Parathyroid adenoma (tissue), 2 donors: ENCODE measurements around the gene ATG4C.

Source experiments
- H2AFZ ChIP-seq: fragments of 300-600 bp; sonication (generic); one replicate; pipeline ENCODE4 v1.7.0; 2017; ENCODE audit warnings: antibody characterized with exemption, mild to moderate bottlenecking
- H3K27ac ChIP-seq: fragments of 300-600 bp; sonication (generic); one replicate; pipeline ENCODE4 v1.7.0; 2017
- H3K27me3 ChIP-seq: fragments of 300-600 bp; sonication (generic); one replicate; pipeline ENCODE4 v1.7.0; 2017; ENCODE audit warnings: low read length; ENCODE audit not compliant: control insufficient read depth, insufficient read depth
- H3K36me3 ChIP-seq: fragments of 300-600 bp; sonication (generic); one replicate; pipeline ENCODE4 v1.7.0; 2017; ENCODE audit warnings: low read length; ENCODE audit not compliant: control insufficient read depth, insufficient read depth
- H3K4me1 ChIP-seq: fragments of 300-600 bp; sonication (generic); one replicate; pipeline ENCODE4 v1.7.0; 2017; ENCODE audit warnings: control low read depth
- H3K4me2 ChIP-seq: fragments of 300-600 bp; sonication (generic); one replicate; pipeline ENCODE4 v1.7.0; 2017; ENCODE audit warnings: low read length
- H3K4me3 ChIP-seq: fragments of 300-600 bp; sonication (generic); one replicate; pipeline ENCODE4 v1.7.0; 2017; ENCODE audit warnings: low read depth, low read length
- H3K79me2 ChIP-seq: fragments of 300-600 bp; sonication (generic); one replicate; pipeline ENCODE4 v1.7.0; 2017; ENCODE audit warnings: control low read depth
- H3K9ac ChIP-seq: fragments of 300-600 bp; sonication (generic); one replicate; pipeline ENCODE4 v1.7.0; 2017; ENCODE audit warnings: mild to moderate bottlenecking
- H3K9me3 ChIP-seq: fragments of 300-600 bp; sonication (generic); one replicate; pipeline ENCODE4 v1.7.0; 2017; ENCODE audit warnings: low read length; ENCODE audit not compliant: control insufficient read depth
- CTCF ChIP-seq: fragments of 300-600 bp; sonication (generic); IDR thresholded peaks from one replicate; pipeline ENCODE4 v1.7.0; 2017; ENCODE audit warnings: antibody characterized with exemption, mild to moderate bottlenecking
- donor health status: primary hyperparathyroidism.

Gene ATG4C

GRCh38 chr1:62869217-62869754 lies 85.4 kb downstream of the ATG4C start:
- Histone ChIP-seq H3K4me3 (no peak overlapping the region), H3K27me3 (no peaks in the 10 kb centered on the region), H3K79me2 (no peaks in the 10 kb centered on the region), H3K9me3 (no peaks in the 10 kb centered on the region), H3K36me3 (no peaks in the 10 kb centered on the region), H2AFZ (no peak overlapping the region), H3K27ac (no peak overlapping the region), H3K4me1 (no peaks in the 10 kb centered on the region), H3K4me2 (no peak overlapping the region), H3K9ac (no peak overlapping the region)
- no peak for TF ChIP-seq CTCF

- TF ChIP-seq CTCF = no peak
- Histone ChIP-seq H3K79me2 (no peaks in the 10 kb centered on the region), H3K4me2 (no peak overlapping the region), H3K27ac (no peak overlapping the region), H3K9ac (no peak overlapping the region), H3K4me1 (no peaks in the 10 kb centered on the region), H3K36me3 (no peaks in the 10 kb centered on the region), H3K9me3 (no peaks in the 10 kb centered on the region), H2AFZ (no peak overlapping the region), H3K4me3 (no peak overlapping the region), H3K27me3 (no peaks in the 10 kb centered on the region)
These were observed 86.2 kb downstream of the ATG4C start for GRCh38 chr1:62870148-62870547.

- TF ChIP-seq CTCF = no peak
- H3K36me3 ChIP-seq = no peaks in the 10 kb centered on the region
- no peaks in the 10 kb centered on the region for H3K27me3 ChIP-seq
- no peaks in the 10 kb centered on the region for H3K9me3 ChIP-seq
- no peak overlapping the region for H3K4me2 ChIP-seq
- H3K79me2 ChIP-seq = no peaks in the 10 kb centered on the region
- no peaks in the 10 kb centered on the region for H3K4me1 ChIP-seq
- H3K9ac ChIP-seq = no peak overlapping the region
- H3K4me3 ChIP-seq = no peak overlapping the region
- H2AFZ ChIP-seq = no peak overlapping the region
- no peak overlapping the region for H3K27ac ChIP-seq
These were observed 91.7 kb downstream of the ATG4C start for GRCh38 chr1:62875676-62876075.

GRCh38 chr1:62876535-62876934 lies 92.6 kb downstream of the ATG4C start:
- Histone ChIP-seq H3K27ac (no peak overlapping the region), H3K4me2 (no peak overlapping the region), H3K4me1 (no peaks in the 10 kb centered on the region), H3K4me3 (no peak overlapping the region), H3K79me2 (no peaks in the 10 kb centered on the region), H2AFZ (no peak overlapping the region), H3K27me3 (no peaks in the 10 kb centered on the region), H3K36me3 (no peaks in the 10 kb centered on the region), H3K9ac (no peak overlapping the region), H3K9me3 (no peaks in the 10 kb centered on the region)
- TF ChIP-seq CTCF = no peak

GRCh38 chr1:62877579-62877978 lies 93.6 kb downstream of the ATG4C start:
- Histone ChIP-seq H3K4me3 (no peak overlapping the region), H3K9me3 (no peaks in the 10 kb centered on the region), H3K27me3 (no peaks in the 10 kb centered on the region), H3K36me3 (no peaks in the 10 kb centered on the region), H3K9ac (no peak overlapping the region), H3K79me2 (no peaks in the 10 kb centered on the region), H2AFZ (no peak overlapping the region), H3K4me1 (no peaks in the 10 kb centered on the region), H3K27ac (no peak overlapping the region), H3K4me2 (no peak overlapping the region)
- TF ChIP-seq CTCF = no peak
